ENCODE results near the gene ZNF862. TPM values are rescaled to one million over a fixed set of nuclear protein-coding genes. Genes with fewer than 3 reads are reported as not detected.

Gene ZNF862
- polyA plus RNA-seq, 3 donors: 1.3 to 18.4 (median 2.7) TPM

- Histone ChIP-seq H3K79me2 (ENCODE audit: insufficient read depth, low read length) (no peaks in the 10 kb centered on the region), H3K9ac (ENCODE audit: insufficient read depth, low read length, poor library complexity, severe bottlenecking) (no peak overlapping the region), H3K9me3 (replicated peaks in 1 of 2; ENCODE audit: control insufficient read depth in 1 of 2, insufficient read depth in 1 of 2, low read length in 2 of 2) (no peaks in the 10 kb centered on the region), H3K4me2 (replicated peaks; ENCODE audit: extremely low read depth, low read length, poor library complexity, severe bottlenecking) (no peak overlapping the region), H4K20me1 (ENCODE audit: insufficient read depth, low read length) (no peaks in the 10 kb centered on the region), H3K4me1 (ENCODE audit: control insufficient read depth in 1 of 2, insufficient read depth in 2 of 2, low read length in 2 of 2) (peaks cover 7 to 8% of the 10 kb centered on the region in 2 donors), H3K36me3 (replicated peaks in 1 of 2; ENCODE audit: control insufficient read depth in 1 of 2, insufficient read depth in 2 of 2, low read length in 2 of 2) (no peaks in the 10 kb centered on the region), H3K27me3 (ENCODE audit: control insufficient read depth in 2 of 2, insufficient read depth in 2 of 2, low read length in 2 of 2) (no peaks in the 10 kb centered on the region), H2AFZ (ENCODE audit: insufficient read depth, low read depth, low read length, poor library complexity, severe bottlenecking) (no peak overlapping the region), H3K4me3 (replicated peaks in 1 of 3; ENCODE audit: low read depth in 2 of 3, low read length in 3 of 3) (no peak overlapping the region), H3K27ac (ENCODE audit: low read depth in 1 of 2, low read length in 2 of 2) (no peak overlapping the region)
- intact Hi-C loops (cut with micrococcal nuclease): no loop called here
- Mint-ChIP-seq H3K9me3 (peaks cover 0 to 1% (median 0%) of the 10 kb centered on the region in 7 donors), H3K36me3 (no peaks in the 10 kb centered on the region), H3K27ac (no peak overlapping the region), H3K4me1 (peaks cover 11% of the 10 kb centered on the region), H3K4me3 (no peak overlapping the region), H3K27me3 (ENCODE audit: low read depth in 3 of 3) (peaks cover 1 to 2% (median 2%) of the 10 kb centered on the region in 3 donors)
- no peak for DNase-seq
- 65% methylated on average over 7 of the region's 8 CpGs for WGBS (ENCODE audit: insufficient coverage)
- TF ChIP-seq CTCF (IDR thresholded peaks at IDR 0.05): no peak
Measured at GRCh38 chr7:149883048-149883438, 44.9 kb downstream of the ZNF862 start.

DNA sequence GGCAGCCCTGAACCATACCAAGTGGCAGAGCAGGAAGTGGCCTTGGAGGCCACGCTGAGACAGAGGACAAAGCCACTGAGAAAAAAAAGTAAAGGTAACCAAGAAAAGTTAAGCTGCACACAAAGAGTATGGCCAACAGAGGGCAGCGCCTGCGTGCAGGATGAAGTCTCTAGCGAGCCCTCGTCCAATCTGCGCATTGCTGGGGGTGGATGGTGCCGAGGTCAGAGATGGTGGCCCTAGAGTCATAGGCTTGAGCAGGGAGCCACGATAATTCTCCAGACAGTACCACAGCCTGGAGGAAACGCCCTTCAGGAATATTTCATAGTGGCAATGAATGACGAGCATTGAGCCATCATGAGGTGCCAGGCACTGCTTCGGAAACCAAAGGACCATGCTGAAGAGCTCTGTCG, 45.3 kb downstream of the ZNF862 start:
- no peaks in the 10 kb centered on the region for H4K20me1 ChIP-seq (ENCODE audit: insufficient read depth, low read length)
- H3K4me1 ChIP-seq (ENCODE audit: control insufficient read depth in 1 of 2, insufficient read depth in 2 of 2, low read length in 2 of 2): peaks cover 7 to 8% of the 10 kb centered on the region in 2 donors
- H3K4me3 ChIP-seq (replicated peaks in 1 of 3; ENCODE audit: low read depth in 2 of 3, low read length in 3 of 3): no peak overlapping the region
- intact Hi-C loops (cut with micrococcal nuclease): no loop called here
- no peak overlapping the region for H2AFZ ChIP-seq (ENCODE audit: insufficient read depth, low read depth, low read length, poor library complexity, severe bottlenecking)
- 31% methylated on average over 12 of the region's 12 CpGs for WGBS (ENCODE audit: insufficient coverage)
- peaks cover 11% of the 10 kb centered on the region for H3K4me1 Mint-ChIP-seq
- no peak overlapping the region for H3K4me2 ChIP-seq (replicated peaks; ENCODE audit: extremely low read depth, low read length, poor library complexity, severe bottlenecking)
- peak; percentile 64 for TF ChIP-seq CTCF (IDR thresholded peaks at IDR 0.05)
- H3K27me3 ChIP-seq (ENCODE audit: control insufficient read depth in 2 of 2, insufficient read depth in 2 of 2, low read length in 2 of 2): no peaks in the 10 kb centered on the region
- no peak overlapping the region for H3K27ac ChIP-seq (ENCODE audit: low read depth in 1 of 2, low read length in 2 of 2)
- H3K9ac ChIP-seq (ENCODE audit: insufficient read depth, low read length, poor library complexity, severe bottlenecking): no peak overlapping the region
- no peak overlapping the region for H3K27ac Mint-ChIP-seq
- peak in 2 of 3 donors; percentile 12 to 21 for DNase-seq
- no peaks in the 10 kb centered on the region for H3K36me3 Mint-ChIP-seq
- no peak overlapping the region for H3K4me3 Mint-ChIP-seq
- H3K79me2 ChIP-seq (ENCODE audit: insufficient read depth, low read length): no peaks in the 10 kb centered on the region
- no peaks in the 10 kb centered on the region for H3K36me3 ChIP-seq (replicated peaks in 1 of 2; ENCODE audit: control insufficient read depth in 1 of 2, insufficient read depth in 2 of 2, low read length in 2 of 2)
- H3K9me3 Mint-ChIP-seq: peaks cover 0 to 1% (median 0%) of the 10 kb centered on the region in 7 donors
- H3K27me3 Mint-ChIP-seq (ENCODE audit: low read depth in 3 of 3): peaks cover 1 to 2% (median 2%) of the 10 kb centered on the region in 3 donors
- H3K9me3 ChIP-seq (replicated peaks in 1 of 2; ENCODE audit: control insufficient read depth in 1 of 2, insufficient read depth in 1 of 2, low read length in 2 of 2): no peaks in the 10 kb centered on the region

Measured in CD14-positive monocyte (primary cell).